Activated naive CD8-positive, alpha-beta T cell treated with anti-CD3 and anti-CD28 coated beads, Interleukin-2, amount 10 ng/mL, durations not matched to agents 7 days and 5 days (primary cell): ENCODE measurements around the gene METTL24. TPM values are rescaled to one million over a fixed set of nuclear protein-coding genes. Genes with fewer than 3 reads are reported as not detected.

ENCODE experiments used
- ATAC-seq: fragments of 150-1000 bp; cut with Tn5 transposase; one replicate; pipeline ENCODE4 v1.10.0; 2021; ENCODE audit warnings: low read depth, moderate library complexity
- POLR2A ChIA-PET: fragments of 350-600 bp; sonication (Branson Sonifier 250); formaldehyde crosslinking; loops from one replicate; lab custom pipeline; 2021; ENCODE audit warnings: antibody characterized with exemption; lab: Charles Lee
- DNase-seq: peaks from one replicate; pipeline ENCODE4 v3.0.0; 2021
- H3K27ac Mint-ChIP-seq: one replicate; pipeline ENCODE4 v1.8.0; 2022; ENCODE audit warnings: mild to moderate bottlenecking, mixed read lengths
- H3K27me3 Mint-ChIP-seq: one replicate; pipeline ENCODE4 v1.8.0; 2022; ENCODE audit warnings: mild to moderate bottlenecking, moderate library complexity, mixed read lengths
- H3K36me3 Mint-ChIP-seq: one replicate; pipeline ENCODE4 v1.8.0; 2021; ENCODE audit warnings: mild to moderate bottlenecking, mixed read lengths
- H3K4me1 Mint-ChIP-seq: one replicate; pipeline ENCODE4 v1.8.0; 2021; ENCODE audit warnings: mixed read lengths
- H3K4me3 Mint-ChIP-seq: one replicate; pipeline ENCODE4 v1.8.0; 2022; ENCODE audit warnings: mild to moderate bottlenecking, moderate library complexity, mixed read lengths
- H3K9me3 Mint-ChIP-seq: one replicate; pipeline ENCODE4 v1.8.0; 2021; ENCODE audit warnings: mixed read lengths
- total RNA-seq, 2 experiments: library from RNA; stranded (reverse); gene quantifications; one replicate each; pipeline ENCODE4 v1.2.3, GENCODE V29; 2021

METTL24 gene
- total RNA-seq, 2 experiments from 2014 or later: 0.55 to 1.4 TPM

GRCh38 chr6:110340392-110340965 is 17.7 kb downstream of the METTL24 start:
- no peaks in the 10 kb centered on the region for H3K36me3 Mint-ChIP-seq
- H3K9me3 Mint-ChIP-seq: no peaks in the 10 kb centered on the region
- ATAC-seq (no peak), DNase-seq (no peak)
- H3K27me3 Mint-ChIP-seq: no peaks in the 10 kb centered on the region
- no peak overlapping the region for H3K4me3 Mint-ChIP-seq
- no peaks in the 10 kb centered on the region for H3K4me1 Mint-ChIP-seq
- no peak overlapping the region for H3K27ac Mint-ChIP-seq
- POLR2A ChIA-PET: no interaction called here

- Mint-ChIP-seq H3K27me3 (no peaks in the 10 kb centered on the region), H3K27ac (no peak overlapping the region), H3K36me3 (no peaks in the 10 kb centered on the region), H3K4me3 (no peak overlapping the region), H3K4me1 (peaks cover 4% of the 10 kb centered on the region), H3K9me3 (no peaks in the 10 kb centered on the region)
- no peak for DNase-seq
- POLR2A ChIA-PET: interaction anchor here (0.6 kb wide), 1 partner anchor 213 kb away, joined by 3 read pairs; no protein-coding TSS in a partner anchor
- no peak for ATAC-seq
Observed at GRCh38 chr6:110338820-110339470, 19.2 kb downstream of the METTL24 start.

GRCh38 chr6:110337486-110337885 is 20.7 kb downstream of the METTL24 start:
- H3K4me3 Mint-ChIP-seq: no peak overlapping the region
- no peaks in the 10 kb centered on the region for H3K9me3 Mint-ChIP-seq
- H3K27ac Mint-ChIP-seq: no peak overlapping the region
- peaks cover 7% of the 10 kb centered on the region for H3K4me1 Mint-ChIP-seq
- H3K36me3 Mint-ChIP-seq: no peaks in the 10 kb centered on the region
- DNase-seq (no peak), ATAC-seq (no peak)
- no peaks in the 10 kb centered on the region for H3K27me3 Mint-ChIP-seq
- POLR2A ChIA-PET: no interaction called here

- POLR2A ChIA-PET: no interaction called here
- H3K27me3 Mint-ChIP-seq: no peaks in the 10 kb centered on the region
- H3K36me3 Mint-ChIP-seq: no peaks in the 10 kb centered on the region
- peaks cover 7% of the 10 kb centered on the region for H3K4me1 Mint-ChIP-seq
- ATAC-seq: peak; percentile 22
- no peaks in the 10 kb centered on the region for H3K9me3 Mint-ChIP-seq
- no peak overlapping the region for H3K4me3 Mint-ChIP-seq
- no peak for DNase-seq
- H3K27ac Mint-ChIP-seq: no peak overlapping the region
Observed at GRCh38 chr6:110334423-110335180, 23.5 kb downstream of the METTL24 start.

- H3K27me3 Mint-ChIP-seq: no peaks in the 10 kb centered on the region
- no peak overlapping the region for H3K27ac Mint-ChIP-seq
- peaks cover 7% of the 10 kb centered on the region for H3K4me1 Mint-ChIP-seq
- no peak overlapping the region for H3K4me3 Mint-ChIP-seq
- POLR2A ChIA-PET: no interaction called here
- DNase-seq: no peak
- ATAC-seq: no peak
- no peaks in the 10 kb centered on the region for H3K36me3 Mint-ChIP-seq
- no peaks in the 10 kb centered on the region for H3K9me3 Mint-ChIP-seq
Observed at GRCh38 chr6:110332281-110332680, 25.9 kb downstream of the METTL24 start.

GRCh38 chr6:110331816-110332215 is 26.3 kb downstream of the METTL24 start:
- Mint-ChIP-seq H3K4me1 (peaks cover 7% of the 10 kb centered on the region), H3K36me3 (no peaks in the 10 kb centered on the region), H3K27me3 (no peaks in the 10 kb centered on the region), H3K9me3 (no peaks in the 10 kb centered on the region), H3K4me3 (no peak overlapping the region), H3K27ac (no peak overlapping the region)
- DNase-seq (no peak), ATAC-seq (no peak)
- POLR2A ChIA-PET: no interaction called here

- ATAC-seq: no peak
- Mint-ChIP-seq H3K9me3 (no peaks in the 10 kb centered on the region), H3K4me1 (peaks cover 7% of the 10 kb centered on the region), H3K36me3 (no peaks in the 10 kb centered on the region), H3K27me3 (no peaks in the 10 kb centered on the region), H3K27ac (no peak overlapping the region), H3K4me3 (no peak overlapping the region)
- no peak for DNase-seq
- POLR2A ChIA-PET: no interaction called here
Observed at GRCh38 chr6:110331390-110331789, 26.8 kb downstream of the METTL24 start.

- H3K4me3 Mint-ChIP-seq: no peak overlapping the region
- no peaks in the 10 kb centered on the region for H3K36me3 Mint-ChIP-seq
- POLR2A ChIA-PET: no interaction called here
- peaks cover 9% of the 10 kb centered on the region for H3K4me1 Mint-ChIP-seq
- no peaks in the 10 kb centered on the region for H3K9me3 Mint-ChIP-seq
- ATAC-seq (no peak), DNase-seq (no peak)
- H3K27ac Mint-ChIP-seq: no peak overlapping the region
- no peaks in the 10 kb centered on the region for H3K27me3 Mint-ChIP-seq
Observed at GRCh38 chr6:110329714-110330436, 28.3 kb downstream of the METTL24 start.

- no peak overlapping the region for H3K4me3 Mint-ChIP-seq
- no peaks in the 10 kb centered on the region for H3K27me3 Mint-ChIP-seq
- no peaks in the 10 kb centered on the region for H3K36me3 Mint-ChIP-seq
- no peak for DNase-seq
- no peaks in the 10 kb centered on the region for H3K9me3 Mint-ChIP-seq
- POLR2A ChIA-PET: no interaction called here
- H3K4me1 Mint-ChIP-seq: peaks cover 8% of the 10 kb centered on the region
- H3K27ac Mint-ChIP-seq: no peak overlapping the region
- ATAC-seq: no peak
Observed at GRCh38 chr6:110329348-110329713, 28.8 kb downstream of the METTL24 start.

GRCh38 chr6:110328259-110328658 is 29.9 kb downstream of the METTL24 start:
- ATAC-seq (no peak), DNase-seq (no peak)
- H3K9me3 Mint-ChIP-seq: no peaks in the 10 kb centered on the region
- H3K4me3 Mint-ChIP-seq: no peak overlapping the region
- no peak overlapping the region for H3K27ac Mint-ChIP-seq
- peaks cover 7% of the 10 kb centered on the region for H3K4me1 Mint-ChIP-seq
- POLR2A ChIA-PET: no interaction called here
- H3K36me3 Mint-ChIP-seq: no peaks in the 10 kb centered on the region
- H3K27me3 Mint-ChIP-seq: peaks cover 1% of the 10 kb centered on the region

GRCh38 chr6:110327391-110327790 is 30.8 kb downstream of the METTL24 start:
- POLR2A ChIA-PET: no interaction called here
- no peak for ATAC-seq
- no peak overlapping the region for H3K4me3 Mint-ChIP-seq
- no peaks in the 10 kb centered on the region for H3K36me3 Mint-ChIP-seq
- peaks cover 4% of the 10 kb centered on the region for H3K4me1 Mint-ChIP-seq
- H3K9me3 Mint-ChIP-seq: no peaks in the 10 kb centered on the region
- no peak overlapping the region for H3K27ac Mint-ChIP-seq
- no peak for DNase-seq
- peaks cover 1% of the 10 kb centered on the region for H3K27me3 Mint-ChIP-seq

GRCh38 chr6:110326609-110327008 is 31.5 kb downstream of the METTL24 start:
- POLR2A ChIA-PET: no interaction called here
- Mint-ChIP-seq H3K4me1 (peaks cover 4% of the 10 kb centered on the region), H3K4me3 (no peak overlapping the region), H3K27me3 (peaks cover 1% of the 10 kb centered on the region), H3K36me3 (no peaks in the 10 kb centered on the region), H3K27ac (no peak overlapping the region), H3K9me3 (no peaks in the 10 kb centered on the region)
- DNase-seq: no peak
- ATAC-seq: no peak

- ATAC-seq: no peak
- no peaks in the 10 kb centered on the region for H3K9me3 Mint-ChIP-seq
- H3K4me3 Mint-ChIP-seq: no peak overlapping the region
- H3K27me3 Mint-ChIP-seq: peaks cover 1% of the 10 kb centered on the region
- DNase-seq: no peak
- no peak overlapping the region for H3K27ac Mint-ChIP-seq
- POLR2A ChIA-PET: no interaction called here
- H3K4me1 Mint-ChIP-seq: peaks cover 4% of the 10 kb centered on the region
- H3K36me3 Mint-ChIP-seq: no peaks in the 10 kb centered on the region
Observed at GRCh38 chr6:110326057-110326456, 32.1 kb downstream of the METTL24 start.
